HG02759 (cell line): ENCODE data around the gene RABGGTA.

Source experiments
- ATAC-seq: cut with Tn5 transposase; IDR thresholded peaks from one replicate; pipeline ENCODE4 v1.9.1; 2021; ENCODE audit warnings: mild to moderate bottlenecking, moderate library complexity; ENCODE audit not compliant: unreplicated experiment

RABGGTA gene

GRCh38 chr14:24304019-24304387 is 32.6 kb upstream of the RABGGTA start:
- no peak for ATAC-seq

- ATAC-seq: no peak
Observed at GRCh38 chr14:24300326-24300980, 29.1 kb upstream of the RABGGTA start.

GRCh38 chr14:24299255-24300191 is 28.1 kb upstream of the RABGGTA start, which contains the start of the genes DHRS1 and NOP9:
DHRS1 (minus strand) TSS chr14:24299780; CDS start chr14:24299106, 674 bp downstream.
NOP9 (plus strand) TSS chr14:24299850; CDS start chr14:24299955, 105 bp downstream.
- peak; percentile 75 for ATAC-seq

- no peak for ATAC-seq
Observed at GRCh38 chr14:24298892-24299254, 27.5 kb upstream of the RABGGTA start.

GRCh38 chr14:24297190-24297964 is 26.0 kb upstream of the RABGGTA start:
- ATAC-seq: peak; percentile 19

- peak; percentile 57 for ATAC-seq
Observed at GRCh38 chr14:24296341-24297157, 25.2 kb upstream of the RABGGTA start.

GRCh38 chr14:24293525-24293924 is 22.1 kb upstream of the RABGGTA start:
- no peak for ATAC-seq

GRCh38 chr14:24292118-24292807 is 20.9 kb upstream of the RABGGTA start:
- no peak for ATAC-seq

- ATAC-seq: no peak
Observed at GRCh38 chr14:24291446-24292117, 20.2 kb upstream of the RABGGTA start.

GRCh38 chr14:24290746-24291145 is 19.3 kb upstream of the RABGGTA start:
- no peak for ATAC-seq

- peak; percentile 67 for ATAC-seq
Observed at GRCh38 chr14:24289649-24290280, 18.4 kb upstream of the RABGGTA start.

- no peak for ATAC-seq
Observed at GRCh38 chr14:24286996-24287395, 15.6 kb upstream of the RABGGTA start.

- ATAC-seq: no peak
Observed at GRCh38 chr14:24285351-24285750, 14.0 kb upstream of the RABGGTA start.

- no peak for ATAC-seq
Observed at GRCh38 chr14:24284501-24285035, 13.2 kb upstream of the RABGGTA start.

GRCh38 chr14:24283796-24284460 is 12.5 kb upstream of the RABGGTA start:
- ATAC-seq: no peak

GRCh38 chr14:24282736-24283135 is 11.3 kb upstream of the RABGGTA start:
- no peak for ATAC-seq

GRCh38 chr14:24281636-24282035 is 10.2 kb upstream of the RABGGTA start:
- ATAC-seq: no peak
